GM19463 (cell line): ENCODE results near the gene FCHO1.

Source experiments
- ATAC-seq: cut with Tn5 transposase; IDR thresholded peaks from one replicate; pipeline ENCODE4 v1.9.1; 2021; ENCODE audit warnings: mild to moderate bottlenecking, moderate library complexity; ENCODE audit not compliant: unreplicated experiment

FCHO1 gene

GRCh38 chr19:17751103-17751911, at the start of gene FCHO1:
TSS of gene FCHO1 (plus strand) at chr19:17751477. CDS start at chr19:17755165, 3,688 bp downstream.
- ATAC-seq, result no peak

GRCh38 chr19:17703824-17704463, 47.3 kb upstream of the FCHO1 start:
- no peak for ATAC-seq

- no peak for ATAC-seq
These were observed 44.5 kb upstream of the FCHO1 start for GRCh38 chr19:17706750-17707181.

GRCh38 chr19:17711851-17712250, 39.4 kb upstream of the FCHO1 start:
- no peak for ATAC-seq

- no peak for ATAC-seq
These were observed 34.9 kb upstream of the FCHO1 start for GRCh38 chr19:17716309-17716929.

- no peak for ATAC-seq
These were observed 32.7 kb upstream of the FCHO1 start for GRCh38 chr19:17718550-17718946.

GRCh38 chr19:17718947-17719711, 32.1 kb upstream of the FCHO1 start, which contains the start of gene MAP1S:
TSS of gene MAP1S (plus strand) at chr19:17719480. CDS start at chr19:17719503, 23 bp downstream.
- ATAC-seq, result peak; percentile 73

- ATAC-seq, result peak; percentile 21
These were observed 31.4 kb upstream of the FCHO1 start for GRCh38 chr19:17719730-17720400.

- no peak for ATAC-seq
These were observed 30.8 kb upstream of the FCHO1 start for GRCh38 chr19:17720440-17720839.

GRCh38 chr19:17721111-17721628, 30.1 kb upstream of the FCHO1 start:
- ATAC-seq, result no peak

GRCh38 chr19:17721821-17722220, 29.5 kb upstream of the FCHO1 start:
- ATAC-seq, result no peak

- ATAC-seq, result no peak
These were observed 28.5 kb upstream of the FCHO1 start for GRCh38 chr19:17722655-17723240.

GRCh38 chr19:17724655-17725054, 26.6 kb upstream of the FCHO1 start:
- ATAC-seq, result no peak

GRCh38 chr19:17725422-17726078, 25.7 kb upstream of the FCHO1 start:
- no peak for ATAC-seq

GRCh38 chr19:17726136-17726741, 25.0 kb upstream of the FCHO1 start:
- no peak for ATAC-seq

GRCh38 chr19:17726964-17727773, 24.1 kb upstream of the FCHO1 start:
- no peak for ATAC-seq

- ATAC-seq, result no peak
These were observed 23.4 kb upstream of the FCHO1 start for GRCh38 chr19:17727843-17728242.

- no peak for ATAC-seq
These were observed 18.1 kb upstream of the FCHO1 start for GRCh38 chr19:17733127-17733526.
